Measurements from ENCODE around the gene POLE2.

DNA sequence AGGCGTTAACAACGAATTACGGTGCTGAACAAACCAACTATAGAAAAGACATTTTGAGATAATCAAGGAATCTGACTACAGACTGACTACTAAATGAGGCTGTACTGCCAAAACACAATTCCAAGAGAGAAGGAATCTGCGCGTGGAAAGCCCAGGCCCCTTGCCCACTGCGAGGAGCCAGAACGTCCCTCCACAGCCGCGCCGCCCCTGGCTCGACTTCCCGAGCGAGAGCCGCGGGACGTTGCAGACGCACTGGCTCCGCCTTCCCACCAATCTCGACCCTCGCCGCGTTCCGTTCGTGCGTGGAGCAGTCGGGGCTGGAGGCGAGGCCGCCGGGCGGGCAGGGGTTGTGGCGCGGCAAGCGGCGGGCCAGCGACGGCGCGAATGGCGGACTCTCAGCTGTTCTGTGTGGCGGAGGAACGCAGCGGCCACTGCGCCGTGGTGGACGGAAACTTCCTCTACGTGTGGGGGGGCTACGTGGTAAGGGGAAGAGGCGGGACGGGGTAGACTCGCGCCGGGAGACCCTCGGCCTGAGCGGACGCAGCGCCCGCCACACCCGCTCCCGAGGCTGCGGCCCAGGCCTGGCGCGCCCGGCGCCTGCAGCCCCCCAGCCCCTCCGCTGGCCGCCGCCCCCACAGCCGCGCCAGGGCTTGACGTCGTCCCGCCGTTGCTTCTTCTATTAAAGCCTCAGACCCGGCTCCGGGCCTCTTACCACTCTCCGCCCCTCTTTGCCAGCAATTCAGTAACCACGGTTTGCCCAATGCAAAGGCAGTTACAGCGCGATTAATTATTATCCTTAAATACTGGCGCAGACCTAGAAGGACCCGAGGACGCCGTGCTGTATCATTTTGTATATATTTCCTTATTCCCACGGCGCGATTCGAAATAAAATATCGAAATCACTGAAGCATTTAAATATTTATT lies 5.1 kb upstream of the POLE2 start, which contains the start of gene KLHDC1:
- TF ChIP-seq, protein P1, sequence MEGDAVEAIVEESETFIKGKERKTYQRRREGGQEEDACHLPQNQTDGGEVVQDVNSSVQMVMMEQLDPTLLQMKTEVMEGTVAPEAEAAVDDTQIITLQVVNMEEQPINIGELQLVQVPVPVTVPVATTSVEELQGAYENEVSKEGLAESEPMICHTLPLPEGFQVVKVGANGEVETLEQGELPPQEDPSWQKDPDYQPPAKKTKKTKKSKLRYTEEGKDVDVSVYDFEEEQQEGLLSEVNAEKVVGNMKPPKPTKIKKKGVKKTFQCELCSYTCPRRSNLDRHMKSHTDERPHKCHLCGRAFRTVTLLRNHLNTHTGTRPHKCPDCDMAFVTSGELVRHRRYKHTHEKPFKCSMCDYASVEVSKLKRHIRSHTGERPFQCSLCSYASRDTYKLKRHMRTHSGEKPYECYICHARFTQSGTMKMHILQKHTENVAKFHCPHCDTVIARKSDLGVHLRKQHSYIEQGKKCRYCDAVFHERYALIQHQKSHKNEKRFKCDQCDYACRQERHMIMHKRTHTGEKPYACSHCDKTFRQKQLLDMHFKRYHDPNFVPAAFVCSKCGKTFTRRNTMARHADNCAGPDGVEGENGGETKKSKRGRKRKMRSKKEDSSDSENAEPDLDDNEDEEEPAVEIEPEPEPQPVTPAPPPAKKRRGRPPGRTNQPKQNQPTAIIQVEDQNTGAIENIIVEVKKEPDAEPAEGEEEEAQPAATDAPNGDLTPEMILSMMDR (IDR thresholded peaks at IDR 0.05): no peak
- TF ChIP-seq POLR2A (IDR thresholded peaks at IDR 0.05) (peak in 1 of 2 donors; percentile 87), POLR2AphosphoS5 (IDR thresholded peaks at IDR 0.05; ENCODE audit: insufficient read depth in 1 of 2, low read depth in 1 of 2) (peak in 1 of 2 donors; percentile 94)
